ENCODE data around the gene LRRTM4.
"Not testable (repeated sequence)": the region's sequence is repeated elsewhere in the genome, so short reads cannot be mapped to it uniquely, and the experiment has no call there.

The LRRTM4 gene

GRCh38 chr2:76748581-76749296, 773.4 kb downstream of the LRRTM4 start:
- no peak for DNase-seq (ENCODE audit: low read depth in 2 of 2)

DNA sequence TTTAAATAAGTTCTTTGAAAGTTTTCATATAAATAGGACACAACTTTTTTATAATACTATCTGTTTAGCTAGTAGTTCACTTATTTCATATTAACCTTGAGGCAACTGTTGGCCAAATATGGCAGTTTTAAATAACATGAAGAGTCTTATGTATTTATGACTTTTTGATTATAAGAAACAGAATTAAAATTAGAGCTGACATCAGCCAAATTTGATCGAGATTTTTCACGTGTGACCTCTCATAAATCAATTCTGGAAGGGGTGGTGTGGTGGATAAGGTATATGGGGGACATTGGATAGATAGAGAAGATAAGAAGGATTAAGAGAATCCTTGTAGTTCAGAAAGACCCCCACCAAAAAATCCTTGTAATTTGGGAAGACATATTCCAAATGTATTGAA, 776.6 kb downstream of the LRRTM4 start:
- no peak for DNase-seq (ENCODE audit: low read depth in 2 of 2)

DNA sequence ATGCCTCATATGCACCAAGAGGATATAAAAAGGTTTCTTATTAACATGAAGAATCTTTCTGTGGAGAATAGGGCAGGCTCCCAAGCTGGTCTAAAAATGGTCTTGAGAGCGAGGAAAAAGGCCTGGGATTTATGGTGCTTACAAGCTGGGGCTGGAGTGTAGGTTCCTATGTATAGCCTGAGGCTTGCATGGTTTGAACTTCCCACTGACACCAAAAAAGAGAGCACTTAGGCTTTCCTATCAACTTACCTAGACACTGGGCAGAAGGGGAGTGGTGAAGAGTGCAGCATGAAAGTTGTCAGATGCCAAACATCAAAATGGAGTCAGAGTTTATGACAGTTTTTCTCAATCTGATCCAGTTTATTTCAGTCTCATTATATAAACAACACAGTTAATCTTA, 784.6 kb downstream of the LRRTM4 start:
- DNase-seq (ENCODE audit: low read depth in 2 of 2) = no peak

GRCh38 chr2:76733736-76734135, 788.4 kb downstream of the LRRTM4 start:
- DNase-seq (ENCODE audit: low read depth in 2 of 2) = no peak

- no peak for DNase-seq (ENCODE audit: low read depth in 2 of 2)
Observed at GRCh38 chr2:76731157-76731556, 791.0 kb downstream of the LRRTM4 start.

DNA sequence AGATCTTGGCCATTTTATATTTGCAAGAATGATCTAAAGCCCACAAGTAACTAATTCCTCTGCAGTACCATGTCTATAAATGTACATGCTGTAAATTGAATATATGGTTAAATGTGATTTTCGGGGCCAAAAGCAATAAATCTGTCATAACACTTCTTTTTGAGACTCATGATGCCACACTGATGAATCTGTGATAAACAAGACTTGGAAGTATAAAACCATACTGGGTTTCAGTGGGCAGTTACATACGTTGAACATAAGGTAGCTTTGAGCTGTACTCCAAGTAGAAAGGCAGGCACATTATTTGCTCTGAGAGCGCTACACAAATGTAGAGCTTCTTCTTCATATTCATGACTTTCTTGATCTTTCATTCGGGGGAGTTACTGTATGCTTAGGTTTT, 792.2 kb downstream of the LRRTM4 start:
- DNase-seq (ENCODE audit: low read depth in 2 of 2) = no peak

- no peak for DNase-seq (ENCODE audit: low read depth in 2 of 2)
Observed at GRCh38 chr2:76721226-76721625, 801.0 kb downstream of the LRRTM4 start.

DNA sequence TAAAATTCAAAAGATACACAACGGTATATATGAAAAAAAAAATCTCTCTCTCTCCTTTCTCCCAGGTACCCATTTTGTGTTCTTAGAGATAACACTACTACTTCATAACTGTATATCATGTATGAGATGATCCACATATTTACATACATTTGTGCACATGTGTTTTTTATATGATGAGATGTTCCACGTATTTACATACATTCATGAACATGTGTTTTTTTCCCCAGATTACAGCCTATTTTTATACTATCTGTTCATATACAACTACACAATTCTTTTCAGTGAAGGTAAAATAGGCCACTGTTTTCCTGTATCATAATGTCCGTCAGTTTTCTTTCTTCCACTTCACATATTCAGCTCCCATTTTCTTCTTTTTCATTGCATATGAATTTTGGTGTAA, 808.9 kb downstream of the LRRTM4 start:
- no peak for DNase-seq (ENCODE audit: low read depth in 2 of 2)

- DNase-seq (ENCODE audit: low read depth in 2 of 2) = no peak
Observed at GRCh38 chr2:76711490-76711889, 810.7 kb downstream of the LRRTM4 start.

DNA sequence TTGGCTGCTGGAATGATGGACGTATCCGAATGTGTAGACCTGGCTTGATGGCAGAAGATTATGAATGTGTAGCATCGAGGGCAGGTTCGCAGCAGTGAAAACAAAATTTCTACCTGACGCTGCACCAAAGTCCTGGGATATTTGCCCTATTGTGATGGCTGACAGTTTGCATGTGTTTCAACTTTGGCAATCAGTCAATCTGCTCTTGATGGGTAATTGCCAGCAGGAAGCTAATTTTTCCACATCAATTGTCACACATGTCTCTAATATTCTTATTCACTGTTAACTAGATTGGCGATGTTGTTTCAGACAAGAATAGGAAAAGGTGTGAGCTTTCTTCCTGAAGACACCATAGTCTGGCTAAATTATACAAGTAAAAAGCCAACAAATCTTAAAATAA, 821.3 kb downstream of the LRRTM4 start:
- no peak for DNase-seq (ENCODE audit: low read depth in 2 of 2)

DNA sequence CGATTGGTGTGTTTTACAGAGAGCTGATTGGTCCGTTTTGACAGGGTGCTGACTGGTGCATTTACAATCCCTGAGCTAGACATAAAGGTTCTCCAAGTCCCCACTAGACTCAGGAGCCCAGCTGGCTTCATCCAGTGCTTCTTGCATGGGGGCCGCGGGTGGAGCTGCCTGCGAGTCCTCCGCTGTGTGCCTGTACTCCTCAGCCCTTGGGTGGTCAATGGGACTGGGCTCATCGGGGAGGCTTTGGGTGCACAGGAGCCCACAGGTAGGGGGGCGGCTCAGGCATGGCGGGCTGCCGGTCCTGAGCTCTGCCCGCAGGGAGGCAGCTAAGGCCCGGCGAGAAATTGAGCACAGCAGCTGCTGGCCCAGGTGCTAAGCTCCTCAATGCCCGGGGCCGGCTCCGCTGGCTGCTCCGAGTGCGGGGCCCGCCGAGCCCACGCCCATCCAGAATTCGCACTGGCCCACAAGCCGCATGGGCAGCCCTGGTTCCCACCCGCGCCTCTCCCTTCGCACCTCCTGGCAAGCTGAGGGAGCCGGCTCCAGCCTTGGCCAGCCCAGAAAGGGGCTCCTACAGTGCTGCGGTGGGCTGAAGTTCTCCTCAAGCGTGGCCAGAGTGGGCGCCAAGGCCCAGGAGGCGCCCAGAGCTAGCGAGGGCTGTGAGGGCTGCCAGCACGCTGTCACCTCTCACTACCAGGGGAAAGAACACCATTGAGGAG, 824.0 kb downstream of the LRRTM4 start:
- DNase-seq (ENCODE audit: low read depth in 2 of 2) = not testable (repeated sequence)

Measured in fibroblast of skin of left biceps (primary cell).